Measurements from ENCODE around the gene TMEM204.

TMEM204 gene

DNA sequence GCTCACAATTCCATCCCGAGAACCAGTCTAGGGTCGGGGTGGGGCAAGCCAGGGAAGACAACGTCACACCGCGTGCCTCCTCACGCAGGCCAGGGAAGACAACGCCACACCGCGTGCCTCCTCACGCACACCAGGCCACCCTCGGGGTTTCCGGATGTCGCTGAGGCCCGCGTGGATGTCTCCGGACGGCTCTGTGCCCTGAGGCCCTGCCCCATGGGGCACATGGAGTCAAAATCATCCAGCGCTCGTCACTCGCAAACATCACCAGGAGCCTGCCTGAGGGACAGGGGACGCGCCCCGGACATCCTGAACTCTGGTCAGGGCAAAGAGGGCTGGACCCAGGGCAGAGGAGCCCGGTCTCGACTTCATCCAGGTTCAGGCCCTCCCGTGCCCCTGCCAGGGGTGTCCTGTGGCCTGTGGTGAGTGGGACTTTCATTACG, 3.7 kb downstream of the TMEM204 start:
- H3K4me3 ChIP-seq (replicated peaks; ENCODE audit: low read depth, low read length), result no peak overlapping the region
- TF ChIP-seq, protein P1, sequence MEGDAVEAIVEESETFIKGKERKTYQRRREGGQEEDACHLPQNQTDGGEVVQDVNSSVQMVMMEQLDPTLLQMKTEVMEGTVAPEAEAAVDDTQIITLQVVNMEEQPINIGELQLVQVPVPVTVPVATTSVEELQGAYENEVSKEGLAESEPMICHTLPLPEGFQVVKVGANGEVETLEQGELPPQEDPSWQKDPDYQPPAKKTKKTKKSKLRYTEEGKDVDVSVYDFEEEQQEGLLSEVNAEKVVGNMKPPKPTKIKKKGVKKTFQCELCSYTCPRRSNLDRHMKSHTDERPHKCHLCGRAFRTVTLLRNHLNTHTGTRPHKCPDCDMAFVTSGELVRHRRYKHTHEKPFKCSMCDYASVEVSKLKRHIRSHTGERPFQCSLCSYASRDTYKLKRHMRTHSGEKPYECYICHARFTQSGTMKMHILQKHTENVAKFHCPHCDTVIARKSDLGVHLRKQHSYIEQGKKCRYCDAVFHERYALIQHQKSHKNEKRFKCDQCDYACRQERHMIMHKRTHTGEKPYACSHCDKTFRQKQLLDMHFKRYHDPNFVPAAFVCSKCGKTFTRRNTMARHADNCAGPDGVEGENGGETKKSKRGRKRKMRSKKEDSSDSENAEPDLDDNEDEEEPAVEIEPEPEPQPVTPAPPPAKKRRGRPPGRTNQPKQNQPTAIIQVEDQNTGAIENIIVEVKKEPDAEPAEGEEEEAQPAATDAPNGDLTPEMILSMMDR (IDR thresholded peaks at IDR 0.05; ENCODE audit: insufficient read depth, low read length, poor library complexity, severe bottlenecking), result no peak
- H3K27me3 ChIP-seq (replicated peaks; ENCODE audit: control insufficient read depth, insufficient read depth, low read length), result no peaks in the 10 kb centered on the region; the same call in 1 of the 2 replicates
- H3K36me3 ChIP-seq (ENCODE audit: control insufficient read depth, insufficient read depth, low read length), result no peaks in the 10 kb centered on the region
- no peak for DNase-seq (ENCODE audit: extremely low read depth, insufficient read length)

DNA sequence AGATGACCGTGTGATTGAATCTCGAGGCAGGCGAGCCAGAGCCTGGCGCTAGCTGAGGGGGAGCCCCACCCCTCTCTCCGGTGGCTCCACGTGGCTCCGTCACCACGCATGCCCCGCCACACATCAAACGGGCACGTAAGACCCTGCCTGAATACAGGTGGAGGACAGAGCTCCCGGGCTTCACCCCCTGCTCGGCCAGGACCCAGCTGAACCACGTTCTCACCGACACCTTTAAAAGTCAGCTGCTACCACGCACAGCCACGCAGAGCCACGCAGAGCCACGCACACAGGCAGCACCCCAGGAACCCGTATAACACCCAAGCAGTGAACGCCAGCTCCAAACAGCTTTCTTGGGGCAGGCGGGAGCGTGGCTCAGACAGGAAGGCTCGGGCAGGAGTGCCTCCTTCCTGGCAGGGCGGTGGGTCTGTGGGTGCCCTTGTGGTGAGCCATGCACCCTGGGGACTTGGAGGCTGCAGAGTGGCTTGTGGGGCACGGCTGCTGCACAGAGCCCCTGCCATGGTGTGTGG, 4.4 kb downstream of the TMEM204 start:
- Histone ChIP-seq H3K27me3 (replicated peaks; ENCODE audit: control insufficient read depth, insufficient read depth, low read length) (no peaks in the 10 kb centered on the region; the same call in 1 of the 2 replicates), H3K4me3 (replicated peaks; ENCODE audit: low read depth, low read length) (no peak overlapping the region), H3K36me3 (ENCODE audit: control insufficient read depth, insufficient read depth, low read length) (no peaks in the 10 kb centered on the region)
- DNase-seq (ENCODE audit: extremely low read depth, insufficient read length), result no peak
- TF ChIP-seq, protein P1 (IDR thresholded peaks at IDR 0.05; ENCODE audit: insufficient read depth, low read length, poor library complexity, severe bottlenecking), result no peak

DNA sequence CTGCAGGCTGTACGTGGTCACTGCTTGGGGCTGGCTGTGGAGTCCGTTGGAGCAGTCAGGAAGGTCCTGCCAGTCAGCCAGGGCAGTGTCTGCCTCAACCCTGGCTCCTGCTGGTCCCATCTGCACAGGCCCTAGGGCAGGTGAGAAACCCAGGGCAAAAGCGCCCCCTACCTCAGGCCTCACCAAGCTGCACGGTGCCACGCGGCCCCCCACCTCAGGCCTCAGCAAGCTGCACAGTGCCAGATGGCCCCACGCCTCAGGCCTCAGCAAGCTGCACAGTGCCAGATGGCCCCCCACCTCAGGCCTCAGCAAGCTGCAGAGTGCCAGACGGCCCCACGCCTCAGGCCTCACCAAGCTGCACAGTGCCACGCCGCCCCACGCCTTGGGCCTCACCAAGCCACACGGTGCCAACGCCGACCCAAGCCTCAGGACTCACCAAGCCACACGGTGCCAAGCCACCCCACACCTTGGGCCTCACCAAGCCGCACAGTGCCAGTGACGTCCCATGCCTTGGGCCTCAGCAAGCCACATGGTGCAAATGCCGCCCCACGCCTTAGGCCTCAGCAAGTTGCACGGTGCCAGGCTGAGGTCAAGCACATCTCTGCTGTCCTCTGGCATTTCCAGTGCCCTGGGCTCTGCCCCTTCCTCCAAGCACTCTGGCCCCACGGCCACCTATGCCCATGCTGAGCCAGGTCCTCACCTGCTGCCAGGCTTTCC, 5.5 kb downstream of the TMEM204 start:
- TF ChIP-seq, protein P1 (IDR thresholded peaks at IDR 0.05; ENCODE audit: insufficient read depth, low read length, poor library complexity, severe bottlenecking), result peak; percentile 33
- DNase-seq (ENCODE audit: extremely low read depth, insufficient read length), result no peak
- Histone ChIP-seq H3K36me3 (ENCODE audit: control insufficient read depth, insufficient read depth, low read length) (no peaks in the 10 kb centered on the region), H3K27me3 (replicated peaks; ENCODE audit: control insufficient read depth, insufficient read depth, low read length) (no peaks in the 10 kb centered on the region; the same call in 1 of the 2 replicates), H3K4me3 (replicated peaks; ENCODE audit: low read depth, low read length) (no peak overlapping the region)

DNA sequence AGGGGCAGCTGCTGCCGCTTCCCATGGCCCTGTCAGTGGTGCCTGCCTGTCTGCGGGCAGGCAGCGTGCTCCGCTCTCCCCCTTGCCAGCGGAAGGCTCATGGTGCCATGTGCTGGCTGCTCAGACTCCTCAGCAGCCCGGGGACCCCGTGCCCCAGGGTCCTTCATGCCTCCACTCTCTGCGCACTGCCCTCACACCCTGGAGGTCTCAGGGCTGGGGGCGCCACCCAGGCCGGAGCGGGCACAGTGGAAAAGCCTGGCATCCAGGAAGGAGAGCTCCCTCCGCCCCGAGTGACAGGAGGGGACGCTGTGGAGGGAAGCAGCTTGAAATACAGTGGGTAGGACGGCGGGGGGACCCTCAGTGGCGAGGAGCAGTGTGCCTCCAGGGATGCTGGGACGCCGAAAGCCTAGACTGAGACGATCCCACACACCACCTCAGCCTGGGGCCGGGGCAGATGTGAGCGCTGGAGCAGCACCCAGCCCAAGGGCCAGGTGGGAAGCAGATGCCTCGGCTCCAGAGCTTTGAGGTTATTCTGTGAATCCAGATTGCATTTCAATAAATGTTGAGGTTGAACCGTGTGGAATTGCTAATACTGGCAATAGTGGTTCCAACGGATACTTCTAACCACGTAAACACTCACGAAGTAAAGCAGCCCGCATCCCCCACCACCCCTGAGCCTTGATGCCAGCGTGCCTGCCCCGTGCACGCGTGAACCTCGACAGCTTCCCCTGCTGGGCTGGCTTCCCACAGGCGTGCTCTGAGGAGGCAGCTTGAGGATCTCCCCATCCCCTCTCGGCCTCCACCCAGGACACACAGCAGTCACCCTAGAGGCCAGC, 6.5 kb downstream of the TMEM204 start:
- no peaks in the 10 kb centered on the region for H3K36me3 ChIP-seq (ENCODE audit: control insufficient read depth, insufficient read depth, low read length)
- H3K4me3 ChIP-seq (replicated peaks; ENCODE audit: low read depth, low read length), result no peak overlapping the region
- TF ChIP-seq, protein P1 (IDR thresholded peaks at IDR 0.05; ENCODE audit: insufficient read depth, low read length, poor library complexity, severe bottlenecking), result no peak
- no peaks in the 10 kb centered on the region for H3K27me3 ChIP-seq (replicated peaks; ENCODE audit: control insufficient read depth, insufficient read depth, low read length)
- no peak for DNase-seq (ENCODE audit: extremely low read depth, insufficient read length)

DNA sequence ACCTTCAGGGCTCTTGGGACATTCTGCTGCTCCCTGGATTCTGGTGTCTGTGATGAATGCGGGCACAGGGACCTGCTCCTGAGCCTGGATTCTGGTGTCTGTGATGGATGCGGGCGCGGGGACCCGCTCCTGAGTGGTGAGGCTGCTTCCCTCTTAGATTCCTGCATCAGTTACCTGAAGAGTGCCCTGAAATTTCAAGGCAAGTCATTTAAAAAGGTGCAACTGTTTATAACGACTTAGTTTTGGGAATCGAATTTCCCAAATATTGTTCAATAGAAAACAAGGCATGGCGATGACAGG, 7.0 kb downstream of the TMEM204 start:
- no peak for DNase-seq (ENCODE audit: extremely low read depth, insufficient read length)
- Histone ChIP-seq H3K27me3 (replicated peaks; ENCODE audit: control insufficient read depth, insufficient read depth, low read length) (no peaks in the 10 kb centered on the region), H3K4me3 (replicated peaks; ENCODE audit: low read depth, low read length) (no peak overlapping the region)

More for the DNA sequence above, 7.0 kb downstream of the TMEM204 start:
- H3K36me3 ChIP-seq (ENCODE audit: control insufficient read depth, insufficient read depth, low read length), result no peaks in the 10 kb centered on the region
- TF ChIP-seq, protein P1 (IDR thresholded peaks at IDR 0.05; ENCODE audit: insufficient read depth, low read length, poor library complexity, severe bottlenecking), result no peak
